ENCODE results near the gene TMEM266.

The TMEM266 gene

DNA sequence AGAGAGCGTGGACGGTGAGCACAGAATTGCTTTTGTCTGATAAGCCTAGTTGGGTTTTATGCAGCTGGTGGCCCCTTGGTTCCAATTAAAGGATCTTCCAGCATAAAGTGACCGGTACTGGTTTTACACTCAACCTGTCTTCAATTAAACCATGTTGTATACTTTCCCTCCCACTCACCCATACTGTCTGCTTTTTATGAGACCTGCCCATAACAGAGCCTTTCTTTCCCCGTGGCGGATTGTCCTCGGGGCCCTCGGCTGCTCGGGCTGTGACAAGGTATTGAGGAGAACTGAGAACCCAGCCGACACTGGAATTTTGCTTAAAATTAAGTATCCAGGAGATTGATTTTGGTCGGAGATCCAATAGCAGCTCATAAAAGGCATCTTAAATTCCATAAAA, 98.4 kb downstream of the TMEM266 start:
- Histone ChIP-seq H3K27ac (ENCODE audit: low read length) (no peak overlapping the region), H3K27me3 (ENCODE audit: control insufficient read depth, insufficient read depth, low read length) (no peaks in the 10 kb centered on the region), H3K9ac (ENCODE audit: low read length) (no peak overlapping the region)

GRCh38 chr15:76158815-76159214, 99.0 kb downstream of the TMEM266 start:
- no peaks in the 10 kb centered on the region for H3K27me3 ChIP-seq (ENCODE audit: control insufficient read depth, insufficient read depth, low read length)
- no peak overlapping the region for H3K4me3 ChIP-seq (ENCODE audit: low read length)
- no peak overlapping the region for H3K27ac ChIP-seq (ENCODE audit: low read length)
- H3K9me3 ChIP-seq (ENCODE audit: control insufficient read depth, low read depth, low read length) = no peaks in the 10 kb centered on the region
- no peaks in the 10 kb centered on the region for H3K4me1 ChIP-seq (ENCODE audit: control insufficient read depth, low read depth, low read length)
- no peaks in the 10 kb centered on the region for H3K36me3 ChIP-seq (ENCODE audit: control insufficient read depth, low read depth, low read length)
- no peak overlapping the region for H3K9ac ChIP-seq (ENCODE audit: low read length)

More for the DNA sequence above, 98.4 kb downstream of the TMEM266 start:
- H3K36me3 ChIP-seq (ENCODE audit: control insufficient read depth, low read depth, low read length) = no peaks in the 10 kb centered on the region
- H3K4me3 ChIP-seq (ENCODE audit: low read length) = no peak overlapping the region
- H3K4me1 ChIP-seq (ENCODE audit: control insufficient read depth, low read depth, low read length) = no peaks in the 10 kb centered on the region
- H3K9me3 ChIP-seq (ENCODE audit: control insufficient read depth, low read depth, low read length) = no peaks in the 10 kb centered on the region

GRCh38 chr15:76159282-76159681, 99.5 kb downstream of the TMEM266 start:
- Histone ChIP-seq H3K9ac (ENCODE audit: low read length) (no peak overlapping the region), H3K36me3 (ENCODE audit: control insufficient read depth, low read depth, low read length) (no peaks in the 10 kb centered on the region), H3K4me1 (ENCODE audit: control insufficient read depth, low read depth, low read length) (no peaks in the 10 kb centered on the region), H3K27me3 (ENCODE audit: control insufficient read depth, insufficient read depth, low read length) (no peaks in the 10 kb centered on the region), H3K4me3 (ENCODE audit: low read length) (no peak overlapping the region), H3K27ac (ENCODE audit: low read length) (no peak overlapping the region), H3K9me3 (ENCODE audit: control insufficient read depth, low read depth, low read length) (no peaks in the 10 kb centered on the region)

- no peak overlapping the region for H3K27ac ChIP-seq (ENCODE audit: low read length)
- H3K9me3 ChIP-seq (ENCODE audit: control insufficient read depth, low read depth, low read length) = no peaks in the 10 kb centered on the region
- H3K9ac ChIP-seq (ENCODE audit: low read length) = no peak overlapping the region
- no peak overlapping the region for H3K4me3 ChIP-seq (ENCODE audit: low read length)
- H3K27me3 ChIP-seq (ENCODE audit: control insufficient read depth, insufficient read depth, low read length) = no peaks in the 10 kb centered on the region
- H3K4me1 ChIP-seq (ENCODE audit: control insufficient read depth, low read depth, low read length) = no peaks in the 10 kb centered on the region
- H3K36me3 ChIP-seq (ENCODE audit: control insufficient read depth, low read depth, low read length) = no peaks in the 10 kb centered on the region
These were observed 100.8 kb downstream of the TMEM266 start for GRCh38 chr15:76160426-76161152.

- no peak overlapping the region for H3K9ac ChIP-seq (ENCODE audit: low read length)
These were observed 101.6 kb downstream of the TMEM266 start for GRCh38 chr15:76161153-76162035.

DNA sequence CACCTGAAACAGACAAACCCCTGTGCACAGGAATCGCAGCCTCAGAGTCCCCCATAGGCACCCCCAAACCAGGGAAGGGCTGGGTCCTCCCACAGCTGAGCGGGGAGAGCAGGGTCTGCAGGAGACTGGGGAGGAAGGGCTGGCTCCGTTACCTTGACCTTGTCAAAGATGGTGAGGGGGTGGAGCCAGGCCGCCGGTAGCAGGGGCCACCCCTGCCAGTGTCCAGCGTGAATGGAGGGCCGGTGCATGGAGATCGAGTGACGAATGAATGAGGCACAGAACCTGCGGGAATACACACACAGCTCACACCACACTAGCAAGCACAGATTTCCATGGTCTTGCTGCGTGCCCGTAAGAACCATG, 102.2 kb downstream of the TMEM266 start:
- no peak overlapping the region for H3K27ac ChIP-seq (ENCODE audit: low read length)
- H3K9ac ChIP-seq (ENCODE audit: low read length) = no peak overlapping the region
- H3K36me3 ChIP-seq (ENCODE audit: control insufficient read depth, low read depth, low read length) = no peaks in the 10 kb centered on the region
- no peaks in the 10 kb centered on the region for H3K4me1 ChIP-seq (ENCODE audit: control insufficient read depth, low read depth, low read length)
- H3K27me3 ChIP-seq (ENCODE audit: control insufficient read depth, insufficient read depth, low read length) = no peaks in the 10 kb centered on the region
- no peaks in the 10 kb centered on the region for H3K9me3 ChIP-seq (ENCODE audit: control insufficient read depth, low read depth, low read length)
- no peak overlapping the region for H3K4me3 ChIP-seq (ENCODE audit: low read length)

More at GRCh38 chr15:76161153-76162035, 101.6 kb downstream of the TMEM266 start:
- no peaks in the 10 kb centered on the region for H3K36me3 ChIP-seq (ENCODE audit: control insufficient read depth, low read depth, low read length)
- no peaks in the 10 kb centered on the region for H3K27me3 ChIP-seq (ENCODE audit: control insufficient read depth, insufficient read depth, low read length)
- no peaks in the 10 kb centered on the region for H3K4me1 ChIP-seq (ENCODE audit: control insufficient read depth, low read depth, low read length)
- H3K9me3 ChIP-seq (ENCODE audit: control insufficient read depth, low read depth, low read length) = no peaks in the 10 kb centered on the region
- no peak overlapping the region for H3K4me3 ChIP-seq (ENCODE audit: low read length)
- H3K27ac ChIP-seq (ENCODE audit: low read length) = no peak overlapping the region

DNA sequence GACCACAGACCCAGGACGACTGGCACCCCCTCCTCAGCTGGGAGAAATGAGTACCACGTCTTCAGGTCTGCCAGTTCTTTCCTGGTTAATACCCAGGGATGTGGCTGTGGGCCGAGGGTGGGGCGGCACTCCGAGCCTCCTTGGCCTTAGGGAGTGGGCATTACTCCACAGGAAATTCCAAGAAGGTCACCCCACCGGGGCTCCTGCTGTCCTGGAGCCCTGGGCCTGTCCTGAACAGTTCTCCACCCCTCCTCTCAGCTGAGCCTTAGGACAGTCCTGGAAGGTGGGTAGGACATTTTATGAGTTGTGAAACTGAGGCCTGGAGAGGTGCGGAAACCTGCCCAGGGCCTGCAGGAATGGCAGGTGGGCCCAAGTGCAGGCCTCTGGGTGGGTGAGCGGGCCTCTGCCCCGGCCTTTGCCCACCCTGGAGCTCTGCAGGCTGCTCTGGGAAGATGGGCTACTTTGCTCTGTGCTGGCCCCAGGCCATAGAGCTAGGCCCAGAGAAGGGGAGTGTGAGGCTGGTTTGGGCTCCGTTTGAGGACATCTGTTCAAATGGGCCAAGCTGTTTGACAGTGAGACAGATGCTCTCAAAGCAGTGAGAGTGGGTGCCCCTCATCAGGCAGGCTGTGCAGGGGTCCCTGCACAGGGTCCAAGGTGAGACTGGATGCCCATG, 103.1 kb downstream of the TMEM266 start:
- H3K27ac ChIP-seq (ENCODE audit: low read length) = no peak overlapping the region
- no peak overlapping the region for H3K4me3 ChIP-seq (ENCODE audit: low read length)
- H3K9ac ChIP-seq (ENCODE audit: low read length) = no peak overlapping the region
- no peaks in the 10 kb centered on the region for H3K36me3 ChIP-seq (ENCODE audit: control insufficient read depth, low read depth, low read length)
- H3K27me3 ChIP-seq (ENCODE audit: control insufficient read depth, insufficient read depth, low read length) = no peaks in the 10 kb centered on the region
- no peaks in the 10 kb centered on the region for H3K4me1 ChIP-seq (ENCODE audit: control insufficient read depth, low read depth, low read length)
- no peaks in the 10 kb centered on the region for H3K9me3 ChIP-seq (ENCODE audit: control insufficient read depth, low read depth, low read length)

GRCh38 chr15:76163457-76164295, 103.9 kb downstream of the TMEM266 start:
- Histone ChIP-seq H3K4me1 (ENCODE audit: control insufficient read depth, low read depth, low read length) (no peaks in the 10 kb centered on the region), H3K4me3 (ENCODE audit: low read length) (no peak overlapping the region), H3K9ac (ENCODE audit: low read length) (no peak overlapping the region), H3K9me3 (ENCODE audit: control insufficient read depth, low read depth, low read length) (no peaks in the 10 kb centered on the region), H3K36me3 (ENCODE audit: control insufficient read depth, low read depth, low read length) (no peaks in the 10 kb centered on the region), H3K27ac (ENCODE audit: low read length) (no peak overlapping the region), H3K27me3 (ENCODE audit: control insufficient read depth, insufficient read depth, low read length) (no peaks in the 10 kb centered on the region)

DNA sequence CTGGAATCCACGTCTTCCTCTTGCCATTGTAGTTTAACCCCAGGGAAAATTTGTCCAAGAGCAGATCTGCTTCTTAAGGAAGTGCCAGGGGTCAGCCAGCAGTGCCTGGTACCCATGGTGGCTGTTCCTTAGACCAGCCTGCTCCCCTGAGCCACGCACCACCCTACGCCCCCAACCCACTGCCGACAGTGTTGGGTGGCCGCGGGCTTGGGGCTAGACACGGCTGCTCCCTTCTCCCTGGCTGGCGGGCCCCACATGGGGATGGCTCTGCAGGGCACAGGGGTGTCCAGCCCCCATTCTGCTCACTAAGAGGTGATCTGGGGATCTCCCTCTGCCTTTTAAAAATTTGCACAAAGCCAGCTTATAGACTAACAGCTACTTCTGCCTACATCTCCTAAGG, 104.8 kb downstream of the TMEM266 start:
- no peak overlapping the region for H3K4me3 ChIP-seq (ENCODE audit: low read length)
- H3K9me3 ChIP-seq (ENCODE audit: control insufficient read depth, low read depth, low read length) = no peaks in the 10 kb centered on the region
- H3K9ac ChIP-seq (ENCODE audit: low read length) = no peak overlapping the region
- no peaks in the 10 kb centered on the region for H3K27me3 ChIP-seq (ENCODE audit: control insufficient read depth, insufficient read depth, low read length)
- no peaks in the 10 kb centered on the region for H3K36me3 ChIP-seq (ENCODE audit: control insufficient read depth, low read depth, low read length)
- no peak overlapping the region for H3K27ac ChIP-seq (ENCODE audit: low read length)
- no peaks in the 10 kb centered on the region for H3K4me1 ChIP-seq (ENCODE audit: control insufficient read depth, low read depth, low read length)

DNA sequence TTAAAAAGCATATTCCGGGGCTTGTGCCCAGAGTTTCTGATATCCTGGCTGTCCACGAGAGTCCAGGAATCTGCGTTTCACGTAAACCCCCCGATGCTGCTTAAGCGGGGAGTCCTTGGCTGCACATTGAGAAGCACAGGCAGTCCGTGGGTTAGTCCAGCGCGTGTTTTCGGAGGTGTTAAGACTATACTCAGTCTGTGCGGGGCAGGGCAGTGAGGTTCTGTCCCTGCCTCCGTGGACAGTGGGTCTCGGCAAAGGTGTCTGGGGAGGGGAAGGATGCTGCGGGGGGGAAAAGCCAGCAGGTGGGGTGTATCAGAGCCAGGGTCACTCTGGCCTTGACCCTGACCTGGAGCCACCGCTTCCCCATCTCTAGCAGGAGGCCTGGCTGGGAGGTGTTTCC, 106.2 kb downstream of the TMEM266 start:
- H3K9me3 ChIP-seq (ENCODE audit: control insufficient read depth, low read depth, low read length) = no peaks in the 10 kb centered on the region
- no peak overlapping the region for H3K9ac ChIP-seq (ENCODE audit: low read length)
- no peaks in the 10 kb centered on the region for H3K36me3 ChIP-seq (ENCODE audit: control insufficient read depth, low read depth, low read length)
- H3K27me3 ChIP-seq (ENCODE audit: control insufficient read depth, insufficient read depth, low read length) = no peaks in the 10 kb centered on the region
- H3K27ac ChIP-seq (ENCODE audit: low read length) = no peak overlapping the region
- H3K4me1 ChIP-seq (ENCODE audit: control insufficient read depth, low read depth, low read length) = no peaks in the 10 kb centered on the region
- H3K4me3 ChIP-seq (ENCODE audit: low read length) = no peak overlapping the region

Measured in iPS-18a (cell line).